Osteocyte (in vitro differentiated cells): ENCODE data around the gene FOXK2. TPM values are rescaled to one million over a fixed set of nuclear protein-coding genes. Genes with fewer than 3 reads are reported as not detected.

Source experiments
- DNase-seq: peaks from one replicate; pipeline ENCODE4 v3.0.0; 2021; ENCODE audit warnings: mixed read lengths; ENCODE audit not compliant: unreplicated experiment; ENCODE audit errors: extremely low spot score
- H3K27ac Mint-ChIP-seq: one replicate; pipeline ENCODE4 v1.8.0; 2021; ENCODE audit warnings: mild to moderate bottlenecking, mixed read lengths; ENCODE audit not compliant: unreplicated experiment
- H3K27me3 Mint-ChIP-seq: one replicate; pipeline ENCODE4 v1.8.0; 2021; ENCODE audit warnings: mixed read lengths; ENCODE audit not compliant: unreplicated experiment
- H3K36me3 Mint-ChIP-seq: one replicate; pipeline ENCODE4 v1.8.0; 2021; ENCODE audit warnings: mixed read lengths; ENCODE audit not compliant: unreplicated experiment
- H3K4me1 Mint-ChIP-seq: one replicate; pipeline ENCODE4 v1.8.0; 2021; ENCODE audit warnings: mixed read lengths; ENCODE audit not compliant: unreplicated experiment
- H3K4me3 Mint-ChIP-seq: one replicate; pipeline ENCODE4 v1.8.0; 2021; ENCODE audit warnings: mild to moderate bottlenecking, moderate library complexity, mixed read lengths; ENCODE audit not compliant: unreplicated experiment
- H3K9me3 Mint-ChIP-seq: one replicate; pipeline ENCODE4 v1.8.0; 2021; ENCODE audit warnings: mixed read lengths; ENCODE audit not compliant: unreplicated experiment
- total RNA-seq: library from RNA; stranded (reverse); gene quantifications from 2 replicates; pipeline ENCODE4 v1.2.1, GENCODE V29; 2021
- TF ChIP-seq, protein P1 (sequence below): fragments of 200-600 bp; sonication (generic); IDR thresholded peaks from 2 replicates; pipeline ENCODE4 v1.5.0; 2021; ENCODE audit warnings: antibody characterized with exemption, mild to moderate bottlenecking, moderate library complexity

FOXK2 gene
- total RNA-seq, 1 donor from 2014 or later: 65.1 TPM

DNA sequence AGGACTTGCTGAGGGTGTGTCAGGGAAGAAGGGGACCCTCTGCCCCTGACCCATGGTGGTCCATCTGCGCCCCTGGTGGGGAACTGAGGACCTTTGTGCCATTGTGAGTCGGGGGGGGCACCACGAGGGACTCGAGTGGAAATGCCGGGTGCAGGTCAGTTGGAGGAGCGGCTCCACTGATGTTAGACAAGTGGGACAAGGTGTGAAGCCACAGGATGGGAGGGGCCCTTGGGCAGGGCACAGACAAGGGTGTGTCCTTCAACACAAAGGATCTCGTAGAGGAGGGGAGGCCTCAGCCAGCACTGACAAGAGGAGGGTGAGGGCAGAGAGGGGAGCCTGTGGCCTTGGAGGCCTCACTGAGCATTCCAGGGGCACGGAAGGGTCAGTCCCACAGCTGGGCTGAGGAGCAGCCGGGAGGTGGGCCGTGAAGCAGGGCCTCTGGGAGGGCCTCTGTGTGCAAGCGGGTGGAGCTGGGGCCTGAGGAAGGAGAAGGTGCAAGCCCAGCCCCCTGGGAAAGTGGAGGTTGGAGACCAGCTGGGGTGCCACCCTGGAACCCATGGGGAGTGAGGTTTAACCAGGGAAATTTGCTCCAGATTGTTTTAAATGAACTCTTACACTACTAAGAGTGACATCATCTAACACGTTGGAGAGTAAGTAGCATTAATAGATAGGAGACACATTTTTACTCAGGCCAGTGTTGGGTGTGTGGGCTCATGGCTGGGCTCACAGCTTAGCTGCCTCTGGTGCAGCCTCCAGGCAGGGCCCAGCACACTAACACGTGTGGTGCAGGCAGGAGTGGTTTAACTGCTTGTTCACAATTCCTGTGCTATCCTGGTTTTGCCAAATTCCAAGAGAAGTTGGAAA is 33.1 kb upstream of the FOXK2 start:
- no peaks in the 10 kb centered on the region for H3K27me3 Mint-ChIP-seq
- no peaks in the 10 kb centered on the region for H3K4me1 Mint-ChIP-seq
- peaks cover 38% of the 10 kb centered on the region for H3K36me3 Mint-ChIP-seq
- TF ChIP-seq, protein P1, sequence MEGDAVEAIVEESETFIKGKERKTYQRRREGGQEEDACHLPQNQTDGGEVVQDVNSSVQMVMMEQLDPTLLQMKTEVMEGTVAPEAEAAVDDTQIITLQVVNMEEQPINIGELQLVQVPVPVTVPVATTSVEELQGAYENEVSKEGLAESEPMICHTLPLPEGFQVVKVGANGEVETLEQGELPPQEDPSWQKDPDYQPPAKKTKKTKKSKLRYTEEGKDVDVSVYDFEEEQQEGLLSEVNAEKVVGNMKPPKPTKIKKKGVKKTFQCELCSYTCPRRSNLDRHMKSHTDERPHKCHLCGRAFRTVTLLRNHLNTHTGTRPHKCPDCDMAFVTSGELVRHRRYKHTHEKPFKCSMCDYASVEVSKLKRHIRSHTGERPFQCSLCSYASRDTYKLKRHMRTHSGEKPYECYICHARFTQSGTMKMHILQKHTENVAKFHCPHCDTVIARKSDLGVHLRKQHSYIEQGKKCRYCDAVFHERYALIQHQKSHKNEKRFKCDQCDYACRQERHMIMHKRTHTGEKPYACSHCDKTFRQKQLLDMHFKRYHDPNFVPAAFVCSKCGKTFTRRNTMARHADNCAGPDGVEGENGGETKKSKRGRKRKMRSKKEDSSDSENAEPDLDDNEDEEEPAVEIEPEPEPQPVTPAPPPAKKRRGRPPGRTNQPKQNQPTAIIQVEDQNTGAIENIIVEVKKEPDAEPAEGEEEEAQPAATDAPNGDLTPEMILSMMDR: no peak
- no peak overlapping the region for H3K4me3 Mint-ChIP-seq
- no peaks in the 10 kb centered on the region for H3K9me3 Mint-ChIP-seq
- DNase-seq: no peak
- no peak overlapping the region for H3K27ac Mint-ChIP-seq

DNA sequence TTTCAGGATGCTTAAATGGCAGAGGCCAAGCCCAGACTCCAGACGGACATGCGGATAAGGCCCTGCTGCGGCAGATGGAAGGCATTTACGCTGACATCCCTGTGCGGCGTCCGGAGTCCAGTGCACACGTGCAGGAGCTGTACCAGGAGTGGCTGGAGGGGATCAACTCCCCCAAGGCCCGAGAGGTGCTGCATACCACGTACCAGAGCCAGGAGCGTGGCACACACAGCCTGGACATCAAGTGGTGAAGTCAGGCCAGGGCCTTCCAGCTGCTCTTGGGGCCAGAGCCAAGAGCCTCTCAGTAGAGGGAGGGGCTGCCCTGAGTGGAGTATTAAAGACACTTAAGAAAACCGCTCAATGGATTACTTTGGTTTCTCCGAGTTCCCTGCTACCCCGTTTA is 31.6 kb upstream of the FOXK2 start:
- H3K9me3 Mint-ChIP-seq: no peaks in the 10 kb centered on the region
- TF ChIP-seq, protein P1: no peak
- peaks cover 29% of the 10 kb centered on the region for H3K36me3 Mint-ChIP-seq
- no peak for DNase-seq
- H3K4me3 Mint-ChIP-seq: no peak overlapping the region
- no peak overlapping the region for H3K27ac Mint-ChIP-seq
- no peaks in the 10 kb centered on the region for H3K27me3 Mint-ChIP-seq
- H3K4me1 Mint-ChIP-seq: no peaks in the 10 kb centered on the region

DNA sequence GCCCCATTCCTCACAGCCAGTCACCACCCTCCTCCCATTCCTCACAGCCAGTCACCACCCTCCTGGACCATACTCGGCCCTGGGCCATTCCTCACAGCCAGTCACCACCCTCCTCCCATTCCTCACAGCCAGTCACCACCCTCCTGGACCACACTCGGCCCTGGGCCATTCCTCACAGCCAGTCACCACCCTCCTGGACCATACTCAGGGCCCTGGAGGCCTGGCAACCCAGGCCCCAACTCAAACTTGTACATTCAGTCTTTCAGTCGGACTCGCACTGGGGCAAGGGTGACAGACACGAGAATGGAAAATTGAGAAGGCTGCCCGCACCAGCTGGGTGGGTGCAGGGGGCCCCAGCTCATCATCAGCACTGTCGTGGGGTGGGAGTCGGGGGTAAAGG is 30.4 kb upstream of the FOXK2 start:
- TF ChIP-seq, protein P1: no peak
- DNase-seq: no peak
- no peak overlapping the region for H3K4me3 Mint-ChIP-seq
- peaks cover 23% of the 10 kb centered on the region for H3K36me3 Mint-ChIP-seq
- H3K9me3 Mint-ChIP-seq: no peaks in the 10 kb centered on the region
- H3K27me3 Mint-ChIP-seq: no peaks in the 10 kb centered on the region
- H3K27ac Mint-ChIP-seq: no peak overlapping the region
- H3K4me1 Mint-ChIP-seq: peaks cover 3% of the 10 kb centered on the region

DNA sequence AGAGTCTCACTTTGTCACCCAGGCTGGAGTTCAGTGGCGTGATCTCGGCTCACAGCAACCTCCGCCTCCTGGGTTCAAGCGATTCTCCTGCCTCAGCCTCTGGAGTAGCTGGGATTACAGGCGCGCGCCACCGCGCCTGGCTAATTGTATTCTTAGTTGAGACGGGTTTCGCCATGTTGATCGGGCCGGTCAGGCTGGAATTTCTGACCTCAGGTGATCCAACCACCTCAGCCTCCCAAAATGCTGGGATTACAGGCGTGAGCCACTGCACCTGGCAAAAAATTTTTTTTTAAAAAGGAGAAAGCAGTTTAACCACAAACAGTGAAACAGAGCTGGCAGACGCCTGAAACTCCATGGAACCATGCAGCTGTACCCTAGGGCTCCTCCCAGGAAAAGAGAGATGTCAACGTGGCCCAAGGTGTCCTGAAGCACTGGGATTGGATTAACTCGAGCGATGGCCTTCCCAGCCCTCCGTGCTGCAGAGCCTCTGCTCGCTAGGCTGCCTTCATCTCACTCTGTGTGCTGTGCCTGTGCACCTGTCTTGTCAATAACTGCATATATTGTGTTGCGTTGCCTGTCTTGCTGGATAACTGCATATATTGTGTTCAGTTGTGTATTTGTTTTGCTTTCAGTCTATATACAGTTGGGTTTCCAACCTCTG is 29.6 kb upstream of the FOXK2 start:
- TF ChIP-seq, protein P1: no peak
- no peaks in the 10 kb centered on the region for H3K27me3 Mint-ChIP-seq
- H3K27ac Mint-ChIP-seq: no peak overlapping the region
- DNase-seq: no peak
- H3K36me3 Mint-ChIP-seq: peaks cover 17% of the 10 kb centered on the region
- H3K9me3 Mint-ChIP-seq: no peaks in the 10 kb centered on the region
- peaks cover 8% of the 10 kb centered on the region for H3K4me1 Mint-ChIP-seq
- no peak overlapping the region for H3K4me3 Mint-ChIP-seq

DNA sequence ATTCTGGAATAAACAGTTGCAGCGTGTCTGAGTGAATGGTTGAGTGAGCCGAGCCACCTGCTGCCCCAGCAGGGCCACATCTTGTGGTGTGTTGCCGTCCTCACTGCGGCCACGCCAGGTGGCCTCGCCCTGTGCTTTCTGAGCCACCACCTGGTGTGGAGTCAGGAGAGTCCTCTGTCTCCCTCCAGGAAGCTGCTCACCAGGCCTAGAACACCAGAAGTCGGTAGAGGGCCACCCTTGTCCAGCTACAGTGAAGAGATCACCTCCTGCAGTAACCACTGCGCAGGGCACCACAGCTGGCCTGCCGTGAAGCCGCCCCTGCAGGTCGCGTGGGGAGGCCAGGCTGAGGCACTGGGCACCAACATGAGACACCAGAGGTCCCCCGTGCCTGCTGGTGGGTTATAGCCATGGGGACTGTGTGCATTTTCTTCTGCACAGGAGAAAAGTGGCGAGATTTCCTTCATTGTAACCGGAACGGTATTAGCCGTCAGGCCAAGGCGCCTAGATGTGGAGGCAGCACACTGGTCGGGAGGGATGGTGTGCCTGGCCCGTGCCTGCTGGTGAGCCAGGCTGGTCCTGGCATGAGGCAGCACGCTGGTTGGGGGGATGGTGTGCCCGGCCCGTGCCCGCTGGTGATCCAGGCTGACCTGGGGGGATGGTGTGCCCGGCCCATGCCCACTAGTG is 28.9 kb upstream of the FOXK2 start:
- H3K27me3 Mint-ChIP-seq: no peaks in the 10 kb centered on the region
- peaks cover 8% of the 10 kb centered on the region for H3K4me1 Mint-ChIP-seq
- TF ChIP-seq, protein P1: no peak
- DNase-seq: no peak
- no peaks in the 10 kb centered on the region for H3K9me3 Mint-ChIP-seq
- H3K4me3 Mint-ChIP-seq: no peak overlapping the region
- H3K27ac Mint-ChIP-seq: no peak overlapping the region
- peaks cover 14% of the 10 kb centered on the region for H3K36me3 Mint-ChIP-seq
